G401 (cell line): ENCODE measurements around the gene SYAP1. TPM values are rescaled to one million over a fixed set of nuclear protein-coding genes. Genes with fewer than 3 reads are reported as not detected.

Experiments
- DNase-seq: peaks from one replicate; pipeline ENCODE4 v3.0.0-alpha.2; 2015; ENCODE audit warnings: low spot score
- in situ Hi-C: cut with HindIII; loops from 2 replicates; pipeline ENCODE4 v1.10.0; 2016; ENCODE audit warnings: low sequenced_read_pairs, mixed read lengths
- total RNA-seq: library from RNA; depleted of rRNA; stranded (reverse); fragments of >200 nt; shearing (Covaris generic); gene quantifications from 2 replicates; pipeline ENCODE4 v1.2.3, GENCODE V29; 2014; rRNA removed

Gene SYAP1
- total RNA-seq, 1 experiment from 2014 or later = 25.0 TPM

DNA sequence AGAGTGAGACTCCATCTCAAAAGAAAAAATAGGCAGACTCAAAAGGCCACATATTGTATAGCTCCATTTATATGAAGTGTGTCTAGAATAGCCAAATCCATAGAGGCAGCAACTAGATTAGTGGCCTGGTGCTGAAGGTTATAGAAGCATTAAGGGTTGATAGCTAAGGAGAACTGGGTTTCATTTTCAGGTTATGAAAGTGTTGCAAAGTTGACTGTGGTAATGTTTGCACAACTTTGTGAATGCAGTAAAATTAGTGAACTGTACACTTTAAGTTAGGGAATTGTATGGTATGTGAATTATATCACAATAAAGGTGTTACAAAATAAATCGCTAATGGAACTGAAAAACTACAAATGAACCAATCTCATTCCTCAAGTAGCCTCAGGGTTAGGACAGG, 95.2 kb downstream of the SYAP1 start:
- DNase-seq = no peak

More for the DNA sequence above, 95.2 kb downstream of the SYAP1 start:
- in situ Hi-C loops = no loop called here

Other genes with a start within 250 kb of the SYAP1 start
- gene S100G, start 69.5 kb upstream of the SYAP1 start, total RNA-seq = not detected in 2 replicates
- gene CTPS2, start 6.9 kb upstream of the SYAP1 start, total RNA-seq = 16.4 and 20.5 TPM in 2 replicates
- 17.5 and 20.7 TPM in 2 replicates for gene TXLNG, start 66.9 kb downstream of the SYAP1 start, total RNA-seq
- 99.0 and 131 TPM in 2 replicates for gene RBBP7, start 150.8 kb downstream of the SYAP1 start, total RNA-seq
- gene REPS2, start 227.0 kb downstream of the SYAP1 start, total RNA-seq = 0.31 TPM in 1 of 2 replicates, not detected in the other